Kidney capillary endothelial cell (primary cell): ENCODE data around the gene B3GALNT1.

Experiments
- DNase-seq: peaks from one replicate; pipeline ENCODE4 v3.0.0-alpha.2; 2018; ENCODE audit warnings: low spot score

B3GALNT1 gene, protein sequence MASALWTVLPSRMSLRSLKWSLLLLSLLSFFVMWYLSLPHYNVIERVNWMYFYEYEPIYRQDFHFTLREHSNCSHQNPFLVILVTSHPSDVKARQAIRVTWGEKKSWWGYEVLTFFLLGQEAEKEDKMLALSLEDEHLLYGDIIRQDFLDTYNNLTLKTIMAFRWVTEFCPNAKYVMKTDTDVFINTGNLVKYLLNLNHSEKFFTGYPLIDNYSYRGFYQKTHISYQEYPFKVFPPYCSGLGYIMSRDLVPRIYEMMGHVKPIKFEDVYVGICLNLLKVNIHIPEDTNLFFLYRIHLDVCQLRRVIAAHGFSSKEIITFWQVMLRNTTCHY

GRCh38 chr3:161104561-161105551 is at the start of gene B3GALNT1:
Gene B3GALNT1, minus strand, starts transcription at chr3:161105349. Its CDS starts 18,595 bp downstream, at chr3:161086754.
- peak; percentile 38 for DNase-seq

GRCh38 chr3:161153480-161153879 is 48.3 kb upstream of the B3GALNT1 start:
- DNase-seq: no peak

DNA sequence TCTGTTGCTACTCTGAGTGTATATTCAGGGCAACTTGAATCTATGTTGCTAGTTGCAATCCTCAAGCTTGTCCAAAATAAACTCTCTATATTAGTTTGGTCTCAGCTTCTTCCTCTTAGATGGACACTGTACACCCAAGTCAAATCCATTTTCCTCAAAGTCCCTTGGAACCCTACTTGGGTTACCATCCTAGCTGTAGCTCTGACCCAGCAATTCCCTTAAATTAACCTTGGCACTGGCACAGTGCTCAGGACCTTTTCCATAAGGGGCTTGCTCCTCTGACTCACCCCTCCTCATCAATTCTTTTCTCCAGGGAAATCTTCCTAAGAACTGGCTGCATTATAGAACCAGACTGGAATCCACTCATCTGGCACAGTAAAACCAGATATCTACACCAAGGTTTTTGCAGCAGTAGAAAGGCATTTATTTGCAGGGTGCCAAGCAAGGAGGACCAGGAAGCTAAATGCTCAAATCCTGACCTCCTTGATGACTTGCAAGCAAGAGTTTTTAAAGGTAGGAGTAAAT is 44.9 kb upstream of the B3GALNT1 start:
- no peak for DNase-seq

DNA sequence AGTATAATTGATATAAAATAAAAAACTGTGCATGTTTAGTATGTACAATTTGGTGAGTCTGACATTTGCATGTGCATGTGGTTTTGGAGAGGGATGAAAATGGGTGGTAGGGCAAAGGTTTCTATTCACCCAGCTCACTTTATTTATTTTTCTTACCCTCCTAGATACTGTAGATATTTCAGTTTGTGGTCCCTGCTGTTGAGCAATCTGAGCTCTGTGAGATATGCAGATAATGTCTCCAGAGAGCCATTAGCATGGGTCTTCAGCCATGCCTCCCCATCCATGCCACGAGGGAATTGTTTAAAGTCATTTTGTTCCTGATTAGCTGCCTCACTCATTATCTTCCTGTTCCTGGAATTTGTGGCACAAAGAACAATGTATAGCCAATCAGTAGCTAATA is 44.4 kb upstream of the B3GALNT1 start:
- no peak for DNase-seq

DNA sequence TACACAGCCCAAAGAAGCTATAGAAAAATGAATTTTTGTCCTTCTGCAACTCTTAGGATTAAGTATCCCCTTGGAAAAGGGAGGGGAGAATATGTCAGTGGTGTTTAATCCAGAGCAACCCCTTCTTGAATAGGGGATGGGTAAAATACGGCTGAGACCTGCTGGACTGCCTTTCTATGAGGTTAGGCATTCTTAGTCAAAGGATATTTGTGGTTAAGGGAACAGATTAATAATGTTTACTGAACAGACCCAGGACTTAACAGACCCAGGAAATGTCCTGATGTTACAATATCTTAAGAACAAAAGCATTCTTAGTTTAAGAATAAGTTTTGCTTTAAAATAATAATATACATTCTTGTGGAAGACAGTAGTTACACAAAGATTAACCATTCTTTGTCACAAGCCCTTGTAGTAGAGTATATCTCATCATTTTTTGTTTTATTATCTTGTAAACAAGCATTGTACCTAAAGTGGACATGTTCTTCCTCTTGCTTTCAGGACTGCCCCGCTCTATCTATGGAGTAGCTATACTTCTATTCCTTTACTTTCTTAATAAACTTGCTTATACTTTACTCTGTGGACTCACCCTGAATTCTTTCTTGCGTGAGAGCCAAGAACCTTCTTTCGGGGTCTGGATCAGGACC is 43.8 kb upstream of the B3GALNT1 start:
- DNase-seq: no peak

- DNase-seq: no peak
Measured at GRCh38 chr3:161142486-161142885, 37.3 kb upstream of the B3GALNT1 start.

DNA sequence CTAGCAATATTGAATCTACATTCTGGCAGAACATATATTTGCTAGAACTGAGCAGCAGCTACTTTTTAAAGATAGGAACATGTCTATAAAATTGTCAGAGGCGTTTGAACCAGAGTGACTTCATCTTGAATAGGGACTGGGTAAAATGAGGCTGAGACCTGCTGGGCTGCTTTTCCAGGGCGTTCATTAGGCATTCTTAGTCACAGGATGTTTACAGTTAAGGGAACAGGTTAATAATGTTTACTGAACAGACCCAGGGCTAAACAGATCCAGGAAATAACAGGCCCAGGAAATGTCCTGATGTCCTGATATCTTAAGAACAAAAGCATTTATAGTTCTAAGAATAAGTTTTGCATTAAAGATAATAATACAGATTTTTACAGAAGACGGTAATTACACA is 34.5 kb upstream of the B3GALNT1 start:
- peak; percentile 22 for DNase-seq

GRCh38 chr3:161137260-161137659 is 32.1 kb upstream of the B3GALNT1 start:
- no peak for DNase-seq

- DNase-seq: no peak
Measured at GRCh38 chr3:161132391-161132790, 27.2 kb upstream of the B3GALNT1 start.

- no peak for DNase-seq
Measured at GRCh38 chr3:161126495-161126894, 21.3 kb upstream of the B3GALNT1 start.

- DNase-seq: no peak
Measured at GRCh38 chr3:161117646-161118045, 12.5 kb upstream of the B3GALNT1 start.

GRCh38 chr3:161108840-161109239 is 3.7 kb upstream of the B3GALNT1 start:
- no peak for DNase-seq

DNA sequence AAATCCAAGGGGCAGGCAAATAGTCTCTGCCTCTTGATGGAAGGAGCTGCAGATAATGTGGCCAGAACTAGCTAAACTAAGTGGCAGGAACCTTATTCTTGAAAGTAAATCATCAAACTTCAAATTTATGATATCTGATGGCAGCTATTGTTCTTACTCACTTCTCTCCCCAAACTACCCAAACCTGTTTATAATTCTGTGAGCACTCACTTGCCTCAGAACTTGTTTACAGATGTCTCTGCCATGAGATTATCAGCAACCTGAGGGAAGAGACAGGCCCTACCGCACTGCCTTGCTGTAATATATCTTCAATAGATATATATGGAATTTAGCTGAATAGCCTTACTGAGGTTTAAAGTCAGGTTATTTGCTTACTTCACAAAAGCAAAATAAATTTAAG is 2.2 kb upstream of the B3GALNT1 start:
- DNase-seq: no peak

GRCh38 chr3:161103776-161104385 is 1.3 kb downstream of the B3GALNT1 start:
- DNase-seq: no peak

DNA sequence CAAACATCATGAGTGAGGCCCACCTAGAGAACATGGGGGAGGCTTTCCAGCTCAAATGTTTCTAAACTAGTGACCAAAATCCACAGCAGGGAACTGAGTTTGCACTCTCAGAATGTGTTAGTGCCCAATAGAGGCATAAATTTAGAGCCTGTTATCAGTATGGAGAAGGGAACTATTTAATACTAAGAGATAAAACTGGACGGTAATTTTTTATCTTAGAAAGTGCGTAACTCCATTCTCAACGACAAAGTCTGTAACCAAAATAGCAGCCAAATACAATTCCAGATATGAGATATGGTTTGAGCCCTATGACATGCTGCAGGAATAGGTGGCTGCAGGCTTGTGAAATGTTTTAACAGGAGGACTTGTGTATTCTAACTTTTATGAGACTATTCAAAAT is 3.5 kb downstream of the B3GALNT1 start:
- DNase-seq: no peak

DNA sequence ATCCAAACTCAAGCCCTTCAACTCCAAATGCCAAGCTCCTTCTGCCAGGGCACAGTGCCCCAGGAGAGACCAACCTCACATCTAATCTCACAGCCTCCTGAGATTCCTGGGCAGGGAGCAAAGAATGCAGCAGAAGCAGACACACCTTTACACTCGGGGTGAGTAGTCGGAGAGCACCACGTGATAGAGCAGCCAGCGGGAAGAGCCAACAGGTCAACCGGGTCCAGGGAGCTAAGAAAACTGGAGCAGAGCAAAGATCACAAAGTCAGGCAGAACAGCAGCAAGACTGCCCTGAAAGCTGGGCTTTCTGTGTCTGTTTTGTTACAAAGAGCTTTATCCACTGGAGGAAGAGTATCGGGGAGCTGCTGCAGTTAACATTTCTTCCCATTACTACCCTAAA is 4.2 kb downstream of the B3GALNT1 start:
- no peak for DNase-seq

DNA sequence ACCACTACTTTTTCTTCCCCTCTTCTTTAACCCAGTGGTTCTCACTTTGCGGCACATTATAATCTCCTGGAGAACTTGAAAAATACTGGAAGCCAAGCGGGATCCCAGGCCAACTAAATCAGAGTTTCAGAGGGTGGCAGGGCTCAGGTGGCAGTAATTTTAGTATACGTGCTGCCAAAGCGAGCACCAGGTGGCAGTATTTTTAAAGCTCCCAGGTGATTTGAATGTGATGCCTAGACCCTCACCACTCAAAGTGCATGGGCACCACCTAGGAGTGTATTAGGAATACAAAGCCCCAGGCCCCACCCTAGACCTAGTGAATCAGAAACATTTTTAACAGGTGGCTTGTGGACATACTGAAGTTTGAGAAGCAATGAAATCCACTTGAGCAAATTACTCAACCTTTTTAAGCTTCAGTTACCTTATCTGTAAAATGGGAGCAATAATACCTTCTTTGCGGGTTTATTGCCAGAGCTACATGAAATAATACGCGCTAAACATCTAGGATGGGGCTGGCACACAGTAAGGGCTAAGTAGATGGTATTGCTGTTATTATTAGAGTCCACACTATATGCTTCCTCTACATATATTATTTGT is 8.3 kb downstream of the B3GALNT1 start:
- DNase-seq: no peak

- no peak for DNase-seq
Measured at GRCh38 chr3:161093895-161094294, 11.3 kb downstream of the B3GALNT1 start.

DNA sequence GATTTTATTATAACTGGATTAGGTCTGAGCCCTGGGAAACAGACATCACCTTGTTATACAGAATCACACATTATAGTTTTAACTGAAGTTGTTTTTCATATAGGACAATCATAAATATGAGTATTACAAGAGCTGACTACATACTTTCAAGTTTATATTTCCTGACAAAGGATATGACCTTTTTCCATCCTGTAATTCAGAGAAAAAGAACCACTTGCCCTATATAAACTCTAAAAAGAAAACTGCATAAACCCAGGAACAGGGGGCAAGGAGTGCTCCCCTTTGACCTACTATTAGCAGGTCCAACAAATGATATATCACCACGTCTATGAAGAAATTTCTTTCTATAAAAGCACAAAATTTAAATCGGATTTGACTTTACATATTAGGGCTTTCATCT is 20.9 kb downstream of the B3GALNT1 start:
- DNase-seq: no peak

DNA sequence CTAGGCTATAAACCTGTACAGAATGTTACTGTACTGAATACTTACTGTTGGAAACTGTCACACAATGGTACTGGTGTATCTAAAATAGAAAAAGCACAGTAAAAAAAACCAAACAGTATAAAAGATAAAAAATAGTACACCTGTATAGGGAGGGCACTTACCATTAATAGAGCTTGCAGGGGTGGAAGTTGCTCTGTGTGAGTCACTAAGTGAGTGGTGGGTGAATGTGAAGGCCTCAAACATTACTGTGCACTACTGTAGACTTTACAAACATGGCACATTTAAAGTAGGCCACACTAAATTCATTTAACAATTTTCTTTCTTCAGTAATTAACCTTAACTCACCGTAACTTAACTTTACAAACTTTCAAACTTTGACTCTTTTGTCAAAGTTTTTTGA is 22.0 kb downstream of the B3GALNT1 start:
- DNase-seq: no peak

DNA sequence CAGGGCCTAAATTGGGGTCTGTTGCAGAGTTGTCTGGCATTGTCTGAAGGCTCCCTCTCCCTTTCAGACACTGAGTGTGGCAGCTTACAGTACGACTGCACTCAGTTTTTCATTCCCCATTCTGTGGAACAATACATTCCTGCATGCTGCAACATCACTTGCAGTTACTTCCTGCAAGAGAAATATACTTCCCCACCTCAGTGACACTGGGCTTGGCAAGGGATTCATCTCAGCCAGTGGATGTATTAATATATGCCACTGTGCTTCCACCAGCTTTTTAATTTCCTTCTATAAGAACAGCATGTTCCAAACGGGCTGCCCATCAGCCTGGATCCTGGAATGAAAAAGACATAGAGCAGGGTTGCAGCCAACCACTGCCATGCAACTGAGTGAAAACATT is 23.1 kb downstream of the B3GALNT1 start:
- DNase-seq: no peak
